Measurements from ENCODE around the gene BBX. TPM values are rescaled to one million over a fixed set of nuclear protein-coding genes. Genes with fewer than 3 reads are reported as not detected.

The BBX gene
- total RNA-seq, 6 donors from 2014 or later, result 35.0 to 65.0 (median 42.8) TPM

- ATAC-seq (ENCODE audit: low FRiP score in 2 of 2), result no peak
- no peaks in the 10 kb centered on the region for H3K36me3 ChIP-seq
- WGBS, 2 donors, result 89 to 96% methylated on average over 2 of the region's 2 CpGs
- H3K27me3 ChIP-seq, result no peaks in the 10 kb centered on the region
- DNase-seq, result no peak
- no peaks in the 10 kb centered on the region for H3K9me3 ChIP-seq
- TF ChIP-seq CTCF (IDR thresholded peaks at IDR 0.05) (no peak), EP300 (IDR thresholded peaks at IDR 0.05) (no peak), POLR2A (IDR thresholded peaks at IDR 0.05) (no peak), POLR2AphosphoS5 (IDR thresholded peaks at IDR 0.05) (no peak)
- H3K4me1 ChIP-seq, result no peaks in the 10 kb centered on the region
- no peak overlapping the region for H3K4me3 ChIP-seq
- H3K27ac ChIP-seq, result no peak overlapping the region
Observed at GRCh38 chr3:107548601-107549000, 25.8 kb downstream of the BBX start.

- 92 to 93% methylated on average over 3 of the region's 3 CpGs for WGBS, 2 donors
- ATAC-seq (ENCODE audit: low FRiP score in 2 of 2) (no peak), DNase-seq (no peak)
- TF ChIP-seq CTCF (IDR thresholded peaks at IDR 0.05) (no peak), POLR2A (IDR thresholded peaks at IDR 0.05) (no peak), EP300 (IDR thresholded peaks at IDR 0.05) (no peak), POLR2AphosphoS5 (IDR thresholded peaks at IDR 0.05) (no peak)
- Histone ChIP-seq H3K4me1 (no peaks in the 10 kb centered on the region), H3K27ac (no peak overlapping the region), H3K36me3 (no peaks in the 10 kb centered on the region), H3K27me3 (no peaks in the 10 kb centered on the region), H3K9me3 (no peaks in the 10 kb centered on the region), H3K4me3 (no peak overlapping the region)
Observed at GRCh38 chr3:107555359-107555758, 32.6 kb downstream of the BBX start.

GRCh38 chr3:107557743-107558142 is 35.0 kb downstream of the BBX start:
- Histone ChIP-seq H3K27ac (no peak overlapping the region), H3K9me3 (no peaks in the 10 kb centered on the region), H3K4me1 (no peaks in the 10 kb centered on the region), H3K36me3 (no peaks in the 10 kb centered on the region), H3K27me3 (no peaks in the 10 kb centered on the region), H3K4me3 (no peak overlapping the region)
- no peak for ATAC-seq (ENCODE audit: low FRiP score in 2 of 2)
- no peak for DNase-seq
- TF ChIP-seq CTCF (IDR thresholded peaks at IDR 0.05), result no peak
- 91 to 92% methylated on average over 2 of the region's 2 CpGs for WGBS, 2 donors

GRCh38 chr3:107560166-107560565 is 37.4 kb downstream of the BBX start:
- 88 to 94% methylated on average over 1 of the region's 1 CpG for WGBS, 2 donors
- DNase-seq (no peak), ATAC-seq (ENCODE audit: low FRiP score in 2 of 2) (no peak)
- no peak for TF ChIP-seq CTCF (IDR thresholded peaks at IDR 0.05)
- TF ChIP-seq EP300 (IDR thresholded peaks at IDR 0.05), result no peak
- TF ChIP-seq POLR2AphosphoS5 (IDR thresholded peaks at IDR 0.05), result no peak
- no peak for TF ChIP-seq POLR2A (IDR thresholded peaks at IDR 0.05)
- Histone ChIP-seq H3K4me3 (no peak overlapping the region), H3K4me1 (no peaks in the 10 kb centered on the region), H3K27ac (no peak overlapping the region), H3K27me3 (no peaks in the 10 kb centered on the region), H3K36me3 (no peaks in the 10 kb centered on the region), H3K9me3 (no peaks in the 10 kb centered on the region)

GRCh38 chr3:107561980-107562379 is 39.2 kb downstream of the BBX start:
- Histone ChIP-seq H3K4me3 (no peak overlapping the region), H3K27me3 (no peaks in the 10 kb centered on the region), H3K9me3 (no peaks in the 10 kb centered on the region), H3K4me1 (no peaks in the 10 kb centered on the region), H3K27ac (no peak overlapping the region), H3K36me3 (no peaks in the 10 kb centered on the region)
- DNase-seq (no peak), ATAC-seq (ENCODE audit: low FRiP score in 2 of 2) (no peak)
- 55 to 73% methylated on average over 6 of the region's 6 CpGs for WGBS, 2 donors
- no peak for TF ChIP-seq POLR2A (IDR thresholded peaks at IDR 0.05)
- TF ChIP-seq EP300 (IDR thresholded peaks at IDR 0.05), result no peak
- TF ChIP-seq POLR2AphosphoS5 (IDR thresholded peaks at IDR 0.05), result no peak
- TF ChIP-seq CTCF (IDR thresholded peaks at IDR 0.05), result no peak

All from upper lobe of left lung (tissue), 6 donors.